ENCODE measurements around the gene GABRR1.

GABRR1 gene

GRCh38 chr6:89161326-89162046, 55.7 kb downstream of the GABRR1 start:
- DNase-seq, result no peak
- Mint-ChIP-seq H3K36me3 (peaks cover 30% of the 10 kb centered on the region), H3K27me3 (no peaks in the 10 kb centered on the region), H3K9me3 (no peaks in the 10 kb centered on the region), H3K4me3 (no peak overlapping the region), H3K4me1 (no peaks in the 10 kb centered on the region), H3K27ac (no peak overlapping the region)
- CTCF ChIA-PET, result no interaction called here

DNA sequence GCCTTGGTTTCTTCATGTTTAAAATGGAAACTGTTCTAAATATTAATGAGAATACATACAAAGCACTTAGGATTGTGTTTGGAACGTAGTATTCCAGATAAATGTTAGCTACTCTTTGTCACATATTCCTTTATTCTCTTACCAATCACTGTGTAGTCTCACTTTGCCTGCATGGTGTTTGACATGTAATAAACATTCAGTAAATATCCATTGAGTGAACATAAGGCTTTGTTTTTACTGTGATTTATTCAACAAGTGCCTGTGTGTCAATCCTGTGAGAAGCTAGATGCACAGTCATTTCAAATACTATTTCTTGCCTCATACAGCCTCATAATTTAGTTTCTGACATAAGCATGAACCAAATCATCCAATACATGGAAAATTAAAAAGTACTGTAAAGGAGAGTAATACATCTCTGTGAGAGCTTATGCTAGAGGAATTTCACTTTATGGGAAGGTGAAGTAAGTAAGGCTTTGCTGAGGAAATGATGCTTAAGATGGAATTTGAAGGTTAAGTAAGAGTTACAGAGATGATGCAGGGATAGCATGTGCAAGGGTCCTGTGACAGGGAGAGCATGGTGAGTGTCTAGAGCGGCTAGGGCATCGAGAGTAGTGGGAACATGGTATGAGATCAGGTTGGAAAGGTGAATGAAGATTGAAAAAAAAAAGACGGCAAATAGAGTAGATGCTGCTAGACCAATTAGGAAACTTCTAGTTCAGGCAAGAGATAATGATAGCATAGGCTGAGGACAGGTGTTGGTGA, 56.6 kb downstream of the GABRR1 start:
- H3K27ac Mint-ChIP-seq, result no peak overlapping the region
- H3K36me3 Mint-ChIP-seq, result peaks cover 31% of the 10 kb centered on the region
- DNase-seq, result no peak
- no peaks in the 10 kb centered on the region for H3K9me3 Mint-ChIP-seq
- no peak overlapping the region for H3K4me3 Mint-ChIP-seq
- no peaks in the 10 kb centered on the region for H3K27me3 Mint-ChIP-seq
- no peaks in the 10 kb centered on the region for H3K4me1 Mint-ChIP-seq
- CTCF ChIA-PET, result no interaction called here

DNA sequence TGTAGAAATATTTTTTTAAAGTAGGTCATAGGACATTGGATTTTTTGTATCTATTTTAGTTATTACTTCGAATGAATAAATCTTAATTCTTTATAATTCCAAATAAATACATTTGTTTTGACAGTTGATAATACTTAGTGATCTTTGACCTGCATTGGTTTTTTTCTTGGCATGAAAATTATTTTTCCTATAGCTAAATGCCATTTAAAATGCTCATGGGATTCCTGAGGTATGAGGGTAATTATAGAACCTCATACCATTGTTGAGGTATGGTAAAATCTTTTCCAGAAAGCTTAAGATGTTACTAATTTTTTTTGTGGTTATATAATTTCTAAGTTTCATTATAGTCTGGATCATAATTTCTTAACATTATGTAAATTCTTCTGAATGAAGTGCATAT, 63.0 kb downstream of the GABRR1 start:
- Mint-ChIP-seq H3K9me3 (no peaks in the 10 kb centered on the region), H3K36me3 (peaks cover 29% of the 10 kb centered on the region), H3K4me3 (no peak overlapping the region), H3K27me3 (no peaks in the 10 kb centered on the region), H3K27ac (no peak overlapping the region), H3K4me1 (peaks cover 4% of the 10 kb centered on the region)
- no peak for DNase-seq
- CTCF ChIA-PET, result interaction anchor here (1.2 kb wide), 1 partner anchor 17 kb away, joined by 4 read pairs; no protein-coding TSS in a partner anchor

DNA sequence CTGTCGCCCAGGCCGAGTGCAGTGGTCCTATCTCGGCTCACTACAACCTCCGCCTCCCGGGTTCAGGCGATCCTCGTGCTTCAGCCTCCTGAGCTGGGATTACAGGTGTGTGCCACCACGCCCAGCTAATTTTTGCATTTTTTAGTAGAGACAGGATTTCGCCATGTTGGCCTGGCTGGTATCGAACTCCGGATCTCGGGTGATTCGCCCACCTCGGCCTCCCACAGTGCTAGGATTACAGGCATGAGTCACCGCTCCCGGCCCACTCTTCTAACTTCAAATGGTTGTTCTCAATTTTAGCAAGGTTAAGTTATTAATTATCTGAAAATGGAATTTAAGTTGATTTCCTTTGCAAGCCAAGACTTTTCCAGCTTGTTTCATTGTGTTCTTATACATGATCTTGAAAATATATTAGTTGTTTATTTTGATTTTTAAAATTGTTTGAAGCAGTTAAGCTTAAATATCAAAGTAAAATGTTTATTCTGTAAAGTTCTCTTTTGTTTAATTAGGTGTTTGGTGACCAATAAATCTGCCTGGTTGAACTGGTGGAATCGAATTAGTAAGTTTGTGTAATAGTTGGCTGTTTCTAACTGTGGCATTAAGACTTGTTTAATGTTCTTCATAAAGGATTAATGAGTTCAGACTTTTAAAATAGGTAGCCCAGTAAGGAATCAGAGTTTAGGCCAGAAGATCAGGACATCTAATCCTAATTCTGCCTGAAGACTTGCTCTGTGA, 69.0 kb downstream of the GABRR1 start:
- H3K36me3 Mint-ChIP-seq, result peaks cover 28% of the 10 kb centered on the region
- H3K9me3 Mint-ChIP-seq, result no peaks in the 10 kb centered on the region
- H3K27me3 Mint-ChIP-seq, result no peaks in the 10 kb centered on the region
- CTCF ChIA-PET, result interaction anchor here (0.8 kb wide), 1 partner anchor 164 kb away, joined by 3 read pairs; no protein-coding TSS in a partner anchor
- no peak for DNase-seq
- H3K27ac Mint-ChIP-seq, result no peak overlapping the region
- H3K4me1 Mint-ChIP-seq, result peaks cover 38% of the 10 kb centered on the region
- no peak overlapping the region for H3K4me3 Mint-ChIP-seq

DNA sequence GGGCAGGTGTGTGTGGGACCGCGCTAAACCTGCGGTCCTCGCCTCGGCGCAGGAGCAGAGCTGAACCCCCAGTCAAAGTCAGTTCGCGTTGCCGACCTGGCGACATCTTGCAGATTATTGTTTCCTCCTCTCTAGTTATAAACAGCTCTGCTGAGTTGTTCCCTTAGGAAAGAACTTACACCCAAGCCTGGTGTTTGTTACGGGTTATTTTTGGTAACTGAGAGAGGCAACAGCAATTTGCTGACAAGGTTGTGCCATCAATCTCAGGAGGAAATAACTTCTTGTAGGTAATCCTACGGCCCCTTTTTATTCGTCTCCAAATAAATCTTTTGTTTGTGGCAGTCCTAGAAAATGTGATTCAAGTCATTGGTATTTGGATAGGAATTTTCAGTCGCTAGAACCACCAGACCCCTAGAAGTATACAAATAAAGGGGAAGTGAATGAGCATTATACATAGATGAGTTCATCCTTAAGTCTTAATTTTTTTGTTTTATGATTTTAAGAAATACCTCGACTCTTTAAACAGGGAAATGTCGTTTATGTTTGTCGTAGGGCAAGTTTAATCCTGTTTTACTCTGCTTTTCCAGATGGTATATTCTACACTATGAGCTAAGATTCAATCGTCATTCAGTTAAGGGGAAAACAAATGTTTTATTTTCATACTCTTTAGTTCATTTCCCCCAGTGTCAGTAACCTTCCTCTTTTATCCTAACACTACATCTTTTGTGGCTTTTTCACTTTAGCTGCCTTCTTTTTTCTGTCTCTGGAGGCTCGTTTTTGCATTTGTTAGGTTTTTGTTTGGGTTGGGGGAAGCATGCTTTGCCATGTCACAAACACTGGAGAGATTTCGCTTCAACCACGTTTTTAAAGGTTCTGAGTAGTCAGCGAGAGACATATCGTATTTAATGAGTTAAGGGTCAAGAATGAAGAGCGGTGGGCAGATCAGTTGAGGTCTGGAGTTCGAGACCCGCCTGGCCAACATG, 70.1 kb downstream of the GABRR1 start:
- H3K27ac Mint-ChIP-seq, result peak overlapping the region; percentile 69
- peaks cover 38% of the 10 kb centered on the region for H3K4me1 Mint-ChIP-seq
- CTCF ChIA-PET, result interaction anchor here (0.8 to 3.5 kb wide), 2 partner anchors 67 to 163 kb away, joined by 3 to 20 read pairs; partner anchors contain the start of gene PNRC1
- no peaks in the 10 kb centered on the region for H3K27me3 Mint-ChIP-seq
- H3K9me3 Mint-ChIP-seq, result no peaks in the 10 kb centered on the region
- peak overlapping the region; percentile 72 for H3K4me3 Mint-ChIP-seq
- peaks cover 27% of the 10 kb centered on the region for H3K36me3 Mint-ChIP-seq
- DNase-seq, result no peak

- peak; percentile 74 for DNase-seq
- no peaks in the 10 kb centered on the region for H3K27me3 Mint-ChIP-seq
- peaks cover 23% of the 10 kb centered on the region for H3K36me3 Mint-ChIP-seq
- H3K4me3 Mint-ChIP-seq, result peak within 1 kb of the TSS; percentile 88
- no peaks in the 10 kb centered on the region for H3K9me3 Mint-ChIP-seq
- CTCF ChIA-PET, result interaction anchor here (1.4 to 3.5 kb wide), 2 partner anchors 66 to 161 kb away, joined by 3 to 20 read pairs; partner anchors contain the start of gene PNRC1
- peak within 1 kb of the TSS; percentile 93 for H3K27ac Mint-ChIP-seq
- peaks cover 37% of the 10 kb centered on the region for H3K4me1 Mint-ChIP-seq
These were observed 71.0 kb downstream of the GABRR1 start, which contains the start of gene PM20D2 for GRCh38 chr6:89145956-89146717. TSS of gene PM20D2 (plus strand) at chr6:89146055. CDS start at chr6:89146145, 90 bp downstream.

DNA sequence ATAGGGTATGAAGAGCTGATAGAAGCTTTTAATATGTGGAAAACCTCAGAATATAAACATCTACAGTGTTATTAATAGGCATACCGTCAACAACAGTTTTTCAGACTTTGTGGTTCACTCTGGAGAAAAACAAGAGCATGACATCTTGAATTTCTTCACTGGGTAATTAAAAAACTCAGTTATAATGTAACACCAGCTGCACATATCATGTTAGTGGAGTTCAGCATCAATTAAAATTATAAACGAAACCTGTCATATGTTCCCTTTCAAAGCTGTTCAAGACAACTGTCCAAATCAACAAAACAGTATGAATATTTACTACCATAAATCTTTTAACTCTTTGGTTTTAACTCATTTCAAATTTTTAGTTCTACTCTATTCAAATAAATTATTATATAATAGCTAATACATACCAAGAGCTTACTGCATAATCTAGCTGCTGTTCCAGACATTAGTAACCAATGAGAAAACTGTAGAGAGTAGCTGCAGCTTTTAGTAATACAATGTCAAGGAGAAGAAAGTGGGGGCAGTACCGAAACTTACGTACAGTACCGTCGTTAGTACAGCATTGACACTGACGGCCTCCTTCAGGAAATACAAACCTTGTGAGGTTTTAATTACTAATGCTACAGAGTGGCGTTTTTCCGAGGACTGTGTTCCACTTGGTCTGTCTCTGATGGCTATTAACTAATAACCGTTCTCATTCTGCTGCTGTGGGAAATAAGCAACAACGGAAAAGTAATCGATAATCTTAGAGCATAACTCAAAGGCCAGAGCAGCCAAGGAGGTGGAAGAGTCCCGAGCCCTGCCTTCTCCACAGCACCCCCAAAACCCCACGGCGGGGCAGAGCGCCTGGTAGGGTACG, 71.8 kb downstream of the GABRR1 start:
- DNase-seq, result peak; percentile 46
- CTCF ChIA-PET, result interaction anchor here (0.6 to 3.5 kb wide), 7 partner anchors 11 to 211 kb away, joined by 3 to 20 read pairs (median 4); partner anchors contain the start of gene PNRC1
- peak overlapping the region; percentile 93 for H3K27ac Mint-ChIP-seq
- peak overlapping the region; percentile 88 for H3K4me3 Mint-ChIP-seq
- peaks cover 23% of the 10 kb centered on the region for H3K36me3 Mint-ChIP-seq
- no peaks in the 10 kb centered on the region for H3K9me3 Mint-ChIP-seq
- peaks cover 37% of the 10 kb centered on the region for H3K4me1 Mint-ChIP-seq
- H3K27me3 Mint-ChIP-seq, result no peaks in the 10 kb centered on the region

- CTCF ChIA-PET, result interaction anchor here (0.6 to 3.5 kb wide), 7 partner anchors 10 to 212 kb away, joined by 3 to 20 read pairs (median 4); partner anchors contain the start of gene PNRC1
- Mint-ChIP-seq H3K27ac (no peak overlapping the region), H3K9me3 (no peaks in the 10 kb centered on the region), H3K4me3 (peak overlapping the region; percentile 27), H3K36me3 (peaks cover 14% of the 10 kb centered on the region), H3K4me1 (peaks cover 34% of the 10 kb centered on the region), H3K27me3 (no peaks in the 10 kb centered on the region)
- DNase-seq, result no peak
These were observed 72.7 kb downstream of the GABRR1 start for GRCh38 chr6:89144354-89144906.

DNA sequence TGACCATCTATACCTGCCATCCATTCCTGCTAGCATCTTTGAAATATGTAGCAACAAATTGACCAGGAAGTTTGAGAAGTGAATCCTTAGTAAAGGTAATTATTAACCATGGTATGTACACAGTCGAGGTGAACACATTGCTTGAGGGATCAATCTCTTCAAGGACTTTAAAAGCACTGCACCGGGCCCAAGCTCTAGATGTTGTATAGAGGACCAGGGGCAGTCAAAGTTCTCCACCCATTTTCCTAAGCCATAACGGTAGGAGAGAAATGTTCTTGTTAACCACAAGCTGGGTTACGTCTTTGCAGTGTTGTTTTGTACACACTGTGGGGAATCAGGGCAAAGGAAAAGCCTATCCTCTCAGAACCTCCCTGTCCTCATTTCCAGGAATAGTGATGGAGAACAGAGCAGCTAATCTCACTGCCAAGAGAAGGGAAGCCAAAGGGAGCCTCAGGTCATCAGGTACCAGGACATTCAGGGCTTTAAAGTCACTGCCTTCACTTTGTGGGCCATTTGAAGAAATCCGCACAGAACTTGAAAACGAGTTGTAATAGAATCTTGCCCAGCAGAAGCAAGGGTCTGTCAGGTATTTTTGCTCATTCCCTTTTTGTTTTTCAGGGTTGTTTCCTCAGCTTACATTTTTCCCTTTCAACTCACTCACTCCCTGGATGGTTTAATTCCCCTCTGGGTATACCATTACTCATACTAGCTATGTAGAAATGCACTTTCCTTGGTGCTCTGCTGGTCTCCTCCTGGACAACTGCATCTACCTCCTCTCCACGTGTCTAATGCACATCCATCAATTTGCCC, 76.6 kb downstream of the GABRR1 start:
- H3K36me3 Mint-ChIP-seq, result no peaks in the 10 kb centered on the region
- no peak overlapping the region for H3K4me3 Mint-ChIP-seq
- H3K9me3 Mint-ChIP-seq, result no peaks in the 10 kb centered on the region
- H3K27me3 Mint-ChIP-seq, result no peaks in the 10 kb centered on the region
- peaks cover 13% of the 10 kb centered on the region for H3K4me1 Mint-ChIP-seq
- no peak overlapping the region for H3K27ac Mint-ChIP-seq
- no peak for DNase-seq
- CTCF ChIA-PET, result interaction anchor here (1.8 kb wide), 1 partner anchor 158 kb away, joined by 5 read pairs; no protein-coding TSS in a partner anchor

- H3K36me3 Mint-ChIP-seq, result no peaks in the 10 kb centered on the region
- CTCF ChIA-PET, result interaction anchor here (1.8 kb wide), 1 partner anchor 157 kb away, joined by 5 read pairs; no protein-coding TSS in a partner anchor
- no peak overlapping the region for H3K4me3 Mint-ChIP-seq
These were observed 77.4 kb downstream of the GABRR1 start for GRCh38 chr6:89139509-89140346.

More at GRCh38 chr6:89139509-89140346, 77.4 kb downstream of the GABRR1 start:
- Mint-ChIP-seq H3K27ac (no peak overlapping the region), H3K9me3 (no peaks in the 10 kb centered on the region), H3K27me3 (peaks cover 3% of the 10 kb centered on the region), H3K4me1 (peaks cover 10% of the 10 kb centered on the region)
- DNase-seq, result no peak

Measured in activated naive CD4-positive, alpha-beta T cell treated with anti-CD3 and anti-CD28 coated beads, Interleukin-2, amount 10 ng/mL, durations not matched to agents 7 days and 5 days (primary cell).